Cardiac septum (tissue), 1 donor: ENCODE measurements around the gene ADIPOR1. TPM values are rescaled to one million over a fixed set of nuclear protein-coding genes. Genes with fewer than 3 reads are reported as not detected.

ENCODE experiments used
- DNase-seq: peaks from one replicate; pipeline ENCODE4 v3.0.0-alpha.2; 2020; ENCODE audit warnings: low spot score
- intact Hi-C: fragments of 100-400 bp; cut with DNase I; formaldehyde crosslinking; loops from one replicate; pipeline ENCODE4 v1.14.0; 2022
- total RNA-seq: library from RNA; stranded (reverse); fragmentation: NEBNext Ultra II Directional; extraction: Animal tissue kit (Norgen Biotek cat#: 25700); gene quantifications from one replicate; pipeline ENCODE4 v1.2.1, GENCODE V29; 2021
- donor health status: DM: no; HTN: no; CAD: no.

ADIPOR1 gene
- total RNA-seq, 1 donor from 2014 or later, result 89.5 TPM

DNA sequence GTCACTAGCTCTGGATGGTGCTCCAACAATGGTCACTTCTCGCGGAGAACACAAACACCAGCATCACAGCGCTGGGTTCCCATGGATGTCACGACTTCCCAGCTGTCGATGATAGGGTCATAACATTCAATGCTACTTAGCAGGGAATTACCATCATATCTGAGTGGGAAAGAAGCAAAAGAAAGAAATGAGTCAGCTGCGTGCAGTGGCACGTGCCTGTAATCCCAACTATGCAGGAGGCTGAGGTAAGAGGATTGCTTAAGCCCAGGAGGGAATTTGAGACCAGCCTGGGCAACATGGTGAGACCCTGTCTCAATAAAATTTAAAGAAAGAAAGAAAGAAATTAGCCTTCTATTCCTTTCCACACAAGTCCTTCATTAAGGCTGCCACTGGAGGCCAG lies 65.6 kb downstream of the ADIPOR1 start:
- intact Hi-C loops, result no loop called here
- DNase-seq, result no peak

Other genes starting within 250 kb of the ADIPOR1 start
- gene SYT2, start 247.9 kb downstream of the ADIPOR1 start, total RNA-seq, result not detected
- gene KDM5B, start 149.9 kb downstream of the ADIPOR1 start, total RNA-seq, result 21.7 TPM
- 1.7 TPM for gene PCAT6, start 147.4 kb downstream of the ADIPOR1 start, total RNA-seq
- gene RABIF, start 69.2 kb downstream of the ADIPOR1 start, total RNA-seq, result 5.8 TPM
- gene KLHL12, start 31.1 kb downstream of the ADIPOR1 start, total RNA-seq, result 23.3 TPM
- gene CYB5R1, start 8.9 kb upstream of the ADIPOR1 start, total RNA-seq, result 186 TPM
- gene TMEM183A, start 49.1 kb upstream of the ADIPOR1 start, total RNA-seq, result 27.7 TPM
- 46.7 TPM for gene PPFIA4, start 68.2 kb upstream of the ADIPOR1 start, total RNA-seq
- 0.16 TPM for gene MYOG, start 127.7 kb upstream of the ADIPOR1 start, total RNA-seq
- gene ADORA1, start 169.4 kb upstream of the ADIPOR1 start, total RNA-seq, result 12.1 TPM
- gene MYBPH, start 217.5 kb upstream of the ADIPOR1 start, total RNA-seq, result not detected
- gene CHI3L1, start 228.4 kb upstream of the ADIPOR1 start, total RNA-seq, result 7.4 TPM